Mesendoderm (in vitro differentiated cells): ENCODE measurements around the gene SORCS2.

ENCODE experiments used
- DNase-seq: peaks from one replicate; pipeline ENCODE4 v3.0.0; 2013
- H2AK5ac ChIP-seq: 2 replicates; pipeline ENCODE4 v1.6.1; 2013; ENCODE audit warnings: low read length, inconsistent platforms
- H2BK120ac ChIP-seq: 2 replicates; pipeline ENCODE4 v1.6.1; 2013; ENCODE audit warnings: low read depth, mild to moderate bottlenecking, low read length, moderate library complexity, mixed read lengths
- H2BK15ac ChIP-seq: replicated peaks from 2 replicates; pipeline ENCODE4 v1.6.1; 2013; ENCODE audit warnings: low read depth, mild to moderate bottlenecking, moderate library complexity
- H2BK5ac ChIP-seq: 2 replicates; pipeline ENCODE4 v1.6.1; 2013; ENCODE audit warnings: low read length, inconsistent platforms
- H3K18ac ChIP-seq: 2 replicates; pipeline ENCODE4 v1.6.1; 2013; ENCODE audit warnings: mild to moderate bottlenecking, low read length, mixed read lengths
- H3K23ac ChIP-seq: one replicate; pipeline ENCODE4 v1.6.1; 2013; ENCODE audit warnings: low read length
- H3K27ac ChIP-seq: 2 replicates; pipeline ENCODE4 v1.5.1; 2013; ENCODE audit warnings: low read depth, mild to moderate bottlenecking, inconsistent platforms, low read length, moderate library complexity
- H3K27me3 ChIP-seq: 2 replicates; pipeline ENCODE4 v1.6.1; 2013; ENCODE audit warnings: low read length, control low read depth, mild to moderate bottlenecking, inconsistent platforms; ENCODE audit not compliant: insufficient read depth, poor library complexity
- H3K36me3 ChIP-seq: 2 replicates; pipeline ENCODE4 v1.6.1; 2013; ENCODE audit warnings: low read length, inconsistent platforms; ENCODE audit not compliant: control insufficient read depth, insufficient read depth
- H3K4ac ChIP-seq: one replicate; pipeline ENCODE4 v1.6.1; 2013; ENCODE audit warnings: low read depth, mild to moderate bottlenecking, low read length, moderate library complexity
- H3K4me1 ChIP-seq: 2 replicates; pipeline ENCODE4 v1.6.1; 2013; ENCODE audit warnings: low read depth, low read length, inconsistent platforms; ENCODE audit not compliant: control insufficient read depth
- H3K4me2 ChIP-seq: 2 replicates; pipeline ENCODE4 v1.6.1; 2013; ENCODE audit warnings: low read length
- H3K4me3 ChIP-seq: 2 replicates; pipeline ENCODE4 v1.5.1; 2013; ENCODE audit warnings: mild to moderate bottlenecking, low read length
- H3K56ac ChIP-seq: one replicate; pipeline ENCODE4 v1.6.1; 2013; ENCODE audit warnings: low read length
- H3K79me1 ChIP-seq: 2 replicates; pipeline ENCODE4 v1.6.1; 2013; ENCODE audit warnings: low read length, inconsistent platforms
- H3K79me2 ChIP-seq: 2 replicates; pipeline ENCODE4 v1.6.1; 2013; ENCODE audit warnings: mild to moderate bottlenecking, low read length; ENCODE audit not compliant: control insufficient read depth, insufficient read depth
- H3K9ac ChIP-seq: 2 replicates; pipeline ENCODE4 v1.6.1; 2013; ENCODE audit warnings: low read length, inconsistent platforms
- H4K5ac ChIP-seq: one replicate; pipeline ENCODE4 v1.6.1; 2013; ENCODE audit warnings: low read length
- H4K8ac ChIP-seq: one replicate; pipeline ENCODE4 v1.6.1; 2013; ENCODE audit warnings: low read depth, mild to moderate bottlenecking, control low read depth, low read length, moderate library complexity
- WGBS: extraction: QIAGEN DNeasy Blood & Tissue Kit; methylation state at CpG from one replicate; pipeline ENCODE4 v1.1.7; 2013; ENCODE audit warnings: low lambda C conversion rate, missing lambda C conversion rate; ENCODE audit not compliant: insufficient coverage; ENCODE audit errors: extremely low coverage; 5-methylcytosine and 5-hydroxymethylcytosine counted together

The SORCS2 gene

DNA sequence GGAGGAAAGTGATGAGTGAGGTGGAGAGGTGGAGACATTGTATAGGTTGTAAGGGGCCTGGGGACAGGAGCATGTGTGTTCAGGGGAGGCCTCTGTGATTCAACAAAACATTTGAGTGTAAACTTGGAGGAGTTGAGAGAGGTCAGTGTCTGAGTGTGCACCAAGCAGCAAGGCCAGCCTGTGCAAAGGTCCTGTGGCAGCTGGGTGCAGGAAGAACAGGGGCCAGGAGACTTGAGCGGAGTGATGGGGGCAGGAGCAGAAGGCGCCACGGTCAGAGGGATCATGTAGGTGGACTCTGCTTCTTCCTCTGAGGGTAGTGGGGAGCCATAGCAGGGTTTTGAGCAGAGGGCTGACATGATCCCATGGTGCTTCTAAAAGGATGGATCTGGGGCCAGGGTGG, 252.0 kb downstream of the SORCS2 start:
- Histone ChIP-seq H3K18ac (no peak overlapping the region), H3K4me3 (no peak overlapping the region), H3K79me2 (no peaks in the 10 kb centered on the region), H3K9ac (no peak overlapping the region), H3K4ac (no peak overlapping the region), H3K4me1 (no peaks in the 10 kb centered on the region), H3K36me3 (no peaks in the 10 kb centered on the region), H4K8ac (no peak overlapping the region), H2AK5ac (no peak overlapping the region), H3K27me3 (no peaks in the 10 kb centered on the region), H4K5ac (no peak overlapping the region), H2BK15ac (no peak overlapping the region), H3K23ac (no peak overlapping the region), H2BK120ac (no peak overlapping the region), H3K27ac (no peak overlapping the region), H3K4me2 (no peak overlapping the region), H3K79me1 (no peaks in the 10 kb centered on the region), H2BK5ac (no peak overlapping the region), H3K56ac (no peak overlapping the region)
- no CpG with 5 or more reads among the region's 3 CpGs for WGBS
- DNase-seq: no peak

- H3K27me3 ChIP-seq: no peaks in the 10 kb centered on the region
- H2AK5ac ChIP-seq: no peak overlapping the region
Measured at GRCh38 chr4:7444731-7445130, 252.4 kb downstream of the SORCS2 start.

GRCh38 chr4:7447236-7447635, 254.9 kb downstream of the SORCS2 start:
- no peaks in the 10 kb centered on the region for H3K79me1 ChIP-seq
- H4K8ac ChIP-seq: no peak overlapping the region
- H3K18ac ChIP-seq: no peak overlapping the region
- H3K9ac ChIP-seq: no peak overlapping the region
- H3K4me1 ChIP-seq: no peaks in the 10 kb centered on the region
- H3K79me2 ChIP-seq: no peaks in the 10 kb centered on the region
- H3K4me3 ChIP-seq: no peak overlapping the region
- no peak overlapping the region for H3K23ac ChIP-seq
- no peak overlapping the region for H2AK5ac ChIP-seq
- no peak overlapping the region for H3K4me2 ChIP-seq
- no peak overlapping the region for H4K5ac ChIP-seq
- H2BK120ac ChIP-seq: no peak overlapping the region
- WGBS: no CpG with 5 or more reads among the region's 3 CpGs
- no peaks in the 10 kb centered on the region for H3K36me3 ChIP-seq
- H2BK15ac ChIP-seq: no peak overlapping the region
- no peak overlapping the region for H2BK5ac ChIP-seq
- no peak overlapping the region for H3K56ac ChIP-seq
- H3K27me3 ChIP-seq: no peaks in the 10 kb centered on the region
- no peak for DNase-seq
- H3K4ac ChIP-seq: no peak overlapping the region
- no peak overlapping the region for H3K27ac ChIP-seq

More at GRCh38 chr4:7444731-7445130, 252.4 kb downstream of the SORCS2 start:
- no peak overlapping the region for H4K8ac ChIP-seq
- no peak overlapping the region for H2BK15ac ChIP-seq
- no peak overlapping the region for H2BK120ac ChIP-seq
- no peaks in the 10 kb centered on the region for H3K4me1 ChIP-seq
- no peaks in the 10 kb centered on the region for H3K36me3 ChIP-seq
- H3K4me2 ChIP-seq: no peak overlapping the region
- DNase-seq: no peak
- no peak overlapping the region for H3K56ac ChIP-seq
- no peak overlapping the region for H3K4me3 ChIP-seq
- no peak overlapping the region for H3K9ac ChIP-seq
- no peak overlapping the region for H3K27ac ChIP-seq
- no peaks in the 10 kb centered on the region for H3K79me1 ChIP-seq
- H4K5ac ChIP-seq: no peak overlapping the region
- H3K4ac ChIP-seq: no peak overlapping the region
- H2BK5ac ChIP-seq: no peak overlapping the region
- no peak overlapping the region for H3K18ac ChIP-seq
- no peaks in the 10 kb centered on the region for H3K79me2 ChIP-seq
- no peak overlapping the region for H3K23ac ChIP-seq
- no CpG with 5 or more reads among the region's 12 CpGs for WGBS

GRCh38 chr4:7448036-7448435, 255.7 kb downstream of the SORCS2 start:
- Histone ChIP-seq H2BK120ac (no peak overlapping the region), H4K5ac (no peak overlapping the region), H3K4ac (no peak overlapping the region), H2AK5ac (no peak overlapping the region), H3K4me2 (no peak overlapping the region), H3K27ac (no peak overlapping the region), H3K18ac (no peak overlapping the region), H3K79me2 (no peaks in the 10 kb centered on the region), H3K79me1 (no peaks in the 10 kb centered on the region), H2BK15ac (no peak overlapping the region), H3K36me3 (no peaks in the 10 kb centered on the region), H4K8ac (no peak overlapping the region), H2BK5ac (no peak overlapping the region), H3K4me1 (no peaks in the 10 kb centered on the region), H3K27me3 (no peaks in the 10 kb centered on the region), H3K9ac (no peak overlapping the region), H3K56ac (no peak overlapping the region), H3K4me3 (no peak overlapping the region), H3K23ac (no peak overlapping the region)
- no CpG with 5 or more reads among the region's 16 CpGs for WGBS
- no peak for DNase-seq

DNA sequence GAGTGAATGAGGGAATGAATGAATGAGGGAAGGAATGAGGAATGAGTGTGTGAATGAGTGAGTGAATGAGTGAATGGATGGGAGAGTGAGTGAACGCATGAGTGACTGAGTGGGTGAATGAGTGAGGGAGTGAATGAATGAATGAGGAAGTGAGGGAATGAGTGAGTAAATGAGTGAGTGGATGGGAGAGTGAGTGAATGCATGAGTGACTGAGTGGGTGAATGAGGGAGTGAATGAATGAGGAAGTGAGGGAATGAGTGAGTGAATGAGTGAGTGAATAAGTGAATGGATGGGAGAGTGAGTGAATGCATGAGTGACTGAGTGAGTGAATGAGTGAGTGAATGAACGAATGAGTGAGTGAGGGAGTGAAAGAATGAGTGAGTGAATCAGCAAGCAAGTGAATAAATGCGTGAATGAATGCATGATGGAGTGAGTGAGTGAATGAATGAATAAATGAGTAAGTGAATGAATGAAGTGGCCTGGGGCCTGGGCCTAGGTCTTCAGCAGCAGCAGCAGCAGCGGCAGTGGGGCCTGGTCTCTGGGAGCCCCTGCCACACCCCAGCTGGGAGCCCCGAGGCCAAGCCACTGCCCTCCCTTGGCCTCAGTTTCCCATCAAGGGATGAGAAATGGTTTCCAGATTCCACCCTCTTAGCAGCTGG, 258.6 kb downstream of the SORCS2 start:
- Histone ChIP-seq H3K23ac (no peak overlapping the region), H2BK15ac (no peak overlapping the region), H3K27ac (no peak overlapping the region), H4K5ac (no peak overlapping the region), H3K79me1 (no peaks in the 10 kb centered on the region), H3K4me2 (no peak overlapping the region), H4K8ac (no peak overlapping the region), H3K9ac (no peak overlapping the region), H3K4me1 (no peaks in the 10 kb centered on the region), H3K36me3 (no peaks in the 10 kb centered on the region), H3K4ac (no peak overlapping the region), H3K79me2 (no peaks in the 10 kb centered on the region), H2BK120ac (no peak overlapping the region), H3K56ac (no peak overlapping the region), H3K18ac (no peak overlapping the region), H2BK5ac (no peak overlapping the region), H2AK5ac (no peak overlapping the region), H3K4me3 (no peak overlapping the region), H3K27me3 (no peaks in the 10 kb centered on the region)
- 100% methylated on average over 1 of the region's 5 CpGs for WGBS
- DNase-seq: no peak

DNA sequence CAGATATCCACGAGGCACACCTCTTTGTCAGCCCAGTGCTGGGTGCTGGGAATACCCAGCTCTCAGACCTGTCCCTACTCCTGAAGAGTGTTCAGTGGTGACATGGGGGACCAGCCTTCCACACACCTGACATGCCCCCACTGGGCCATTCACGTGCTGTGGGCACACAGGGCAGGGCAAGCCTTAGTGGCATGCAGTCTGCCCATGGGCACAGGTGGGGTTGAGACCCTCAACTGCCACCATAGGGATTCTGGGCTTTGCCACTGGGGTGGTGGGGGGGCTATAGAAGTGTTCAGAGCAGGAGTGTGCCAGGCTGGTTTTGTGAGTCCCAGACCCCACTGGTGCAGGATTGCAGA, 259.1 kb downstream of the SORCS2 start:
- Histone ChIP-seq H3K36me3 (no peaks in the 10 kb centered on the region), H2BK120ac (no peak overlapping the region), H4K8ac (no peak overlapping the region), H3K79me1 (no peaks in the 10 kb centered on the region), H4K5ac (no peak overlapping the region), H3K4me3 (no peak overlapping the region), H3K18ac (no peak overlapping the region), H3K23ac (no peak overlapping the region), H2AK5ac (no peak overlapping the region), H3K27ac (no peak overlapping the region), H3K27me3 (no peaks in the 10 kb centered on the region), H3K79me2 (no peaks in the 10 kb centered on the region), H3K4me2 (no peak overlapping the region), H2BK5ac (no peak overlapping the region), H3K4me1 (no peaks in the 10 kb centered on the region), H2BK15ac (no peak overlapping the region), H3K9ac (no peak overlapping the region), H3K56ac (no peak overlapping the region), H3K4ac (no peak overlapping the region)
- no peak for DNase-seq
- WGBS: no CpG with 5 or more reads among the region's 2 CpGs
